ENCODE measurements around the gene EGFLAM.

EGFLAM gene

DNA sequence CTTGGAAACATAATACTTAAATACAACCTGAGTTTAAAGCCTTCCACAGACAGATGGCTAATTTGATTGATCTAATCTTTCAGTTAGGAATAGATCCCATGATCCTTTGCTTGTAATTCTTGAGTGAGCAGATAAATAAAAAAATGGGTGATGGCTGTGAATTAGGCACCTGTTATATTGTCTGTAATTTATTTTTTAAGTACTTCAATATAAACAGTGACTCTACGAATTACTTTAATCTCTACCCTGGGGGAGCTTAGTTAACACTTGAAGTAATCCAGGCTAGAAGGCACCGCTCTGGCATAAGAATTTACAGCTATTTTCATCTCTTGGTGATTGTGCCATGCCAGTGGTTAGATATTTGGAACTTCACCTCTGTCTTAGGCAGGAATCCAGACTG lies 9.0 kb downstream of the EGFLAM start:
- DNase-seq: no peak

DNA sequence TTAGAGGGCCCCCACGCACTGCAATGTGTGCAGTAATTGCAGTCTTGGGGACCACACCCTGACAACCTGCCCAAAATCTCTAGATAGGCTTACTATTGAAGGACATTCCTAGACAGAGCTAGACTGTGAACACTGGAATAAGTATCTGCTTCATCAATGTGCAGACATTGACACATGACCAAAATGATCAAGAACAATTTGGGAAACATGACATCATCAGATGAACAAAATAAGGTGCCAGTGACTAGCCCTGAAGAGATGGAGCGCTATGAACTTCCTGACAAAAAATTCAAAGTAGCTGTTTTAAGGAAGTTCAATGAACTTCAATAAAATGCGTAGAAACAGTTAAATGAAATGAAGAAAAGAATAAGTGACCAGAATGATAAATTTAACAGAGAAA lies 15.3 kb downstream of the EGFLAM start:
- no peak for DNase-seq

DNA sequence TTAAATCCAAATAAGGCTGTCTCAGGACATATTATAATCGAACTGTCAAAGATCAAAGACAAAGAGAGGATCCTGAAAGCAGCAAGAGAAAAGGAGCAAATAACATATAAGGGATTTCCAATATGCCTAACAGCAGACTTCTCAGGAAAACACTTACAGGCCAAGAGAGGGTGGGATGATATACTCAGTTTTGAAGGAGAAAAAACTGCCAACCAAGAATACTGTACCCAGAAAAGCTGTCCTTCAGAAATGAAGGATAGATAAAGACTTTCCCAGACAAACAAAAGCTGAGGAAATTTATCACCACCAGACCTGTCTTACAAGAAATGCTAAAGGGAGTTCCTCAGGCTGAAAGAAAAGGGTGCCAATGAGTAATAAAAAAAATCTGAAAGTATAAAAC lies 16.0 kb downstream of the EGFLAM start:
- DNase-seq: no peak

DNA sequence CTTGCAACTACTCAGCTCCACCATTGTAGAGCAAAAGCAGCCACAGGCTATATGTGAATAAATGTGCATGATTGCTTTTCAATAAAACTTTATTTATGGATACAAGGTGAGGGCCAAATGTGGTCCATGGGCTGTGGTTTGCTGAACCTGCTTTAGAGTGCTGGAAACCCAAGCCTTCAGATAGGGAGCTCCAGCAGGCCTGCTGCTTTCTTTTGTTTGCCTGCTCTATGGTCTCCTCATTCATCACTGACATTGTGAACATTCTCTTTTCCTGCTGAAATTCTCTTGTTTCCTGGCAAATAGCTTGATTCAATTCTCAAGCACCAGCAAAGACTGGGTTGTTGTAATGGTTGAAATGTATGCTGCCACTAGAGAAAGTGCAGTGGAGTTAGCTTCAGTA lies 26.0 kb downstream of the EGFLAM start:
- no peak for DNase-seq

DNA sequence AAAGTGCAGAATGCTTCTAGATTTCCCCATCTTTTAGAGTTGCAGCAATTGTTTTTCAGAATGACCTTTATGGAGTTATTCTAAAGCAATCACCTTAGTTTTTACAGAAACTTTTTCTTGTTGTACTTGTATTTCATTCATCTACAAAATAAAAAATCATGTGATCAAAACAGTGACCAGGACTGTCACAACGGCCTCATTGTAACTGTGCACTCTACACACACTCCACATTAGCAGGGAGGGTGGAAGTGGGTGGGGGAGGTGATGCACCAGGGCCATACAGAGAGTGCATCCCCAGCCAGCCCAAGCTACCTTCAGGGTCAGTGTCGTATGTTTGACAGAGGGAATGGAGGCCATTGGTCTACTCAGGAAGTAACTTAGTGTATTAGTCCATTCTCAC lies 26.9 kb downstream of the EGFLAM start:
- no peak for DNase-seq

DNA sequence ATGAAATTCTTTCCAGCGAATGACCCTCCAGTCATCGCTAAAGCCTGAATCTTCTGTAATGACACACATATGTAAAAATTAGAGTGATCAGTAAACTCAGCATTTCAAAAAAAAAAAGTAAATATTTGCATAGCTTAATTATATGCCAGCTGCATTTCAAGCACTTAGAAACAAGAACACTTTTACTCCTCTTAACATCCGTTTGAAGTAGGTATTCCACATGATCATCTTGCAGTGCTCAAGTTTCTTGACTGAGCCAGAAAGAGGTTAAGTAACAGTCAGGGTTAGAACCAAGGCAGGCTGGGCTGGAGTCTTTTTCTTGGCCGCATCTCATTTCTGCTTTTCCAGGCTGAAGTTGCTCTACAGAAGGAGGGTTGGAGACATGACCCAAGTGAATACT lies 27.6 kb downstream of the EGFLAM start:
- DNase-seq: no peak

DNA sequence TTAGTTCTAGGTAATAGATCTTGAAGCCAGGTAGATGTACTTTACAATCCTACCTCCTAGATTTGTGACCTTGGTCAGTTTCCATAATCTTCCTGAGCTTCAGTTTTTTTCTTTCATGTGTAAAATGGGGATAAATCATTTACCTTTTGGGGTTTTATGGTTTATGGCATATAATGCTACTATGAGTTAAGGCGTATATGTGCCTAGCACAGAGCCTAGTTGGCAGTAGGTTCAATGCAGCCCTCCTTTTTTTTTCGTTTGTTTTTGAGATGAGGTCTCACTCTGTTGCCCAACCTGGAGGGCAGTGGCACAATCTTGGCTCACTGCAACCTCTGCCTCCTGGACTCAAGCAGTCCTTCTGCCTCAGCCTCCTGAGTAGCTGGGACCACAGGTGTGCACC lies 28.8 kb downstream of the EGFLAM start:
- DNase-seq: no peak

DNA sequence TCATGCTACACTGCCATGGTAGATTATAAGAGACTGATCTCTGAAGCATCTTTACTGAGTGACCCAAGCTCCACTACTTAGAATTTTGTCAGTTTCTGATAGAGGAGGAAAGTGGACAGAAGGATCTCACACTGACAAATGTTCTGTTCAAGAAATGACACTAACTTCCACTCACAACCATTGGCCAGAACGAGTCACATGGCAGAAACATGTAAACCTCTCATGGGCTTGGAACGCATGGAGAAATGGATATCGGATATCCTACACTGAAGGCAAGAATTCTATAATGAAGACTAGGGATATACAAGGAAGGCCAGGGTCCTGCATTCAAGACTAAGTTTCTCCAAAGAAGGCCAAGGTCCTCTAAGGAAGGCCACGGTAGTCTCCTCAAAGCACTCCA lies 31.1 kb downstream of the EGFLAM start:
- no peak for DNase-seq

DNA sequence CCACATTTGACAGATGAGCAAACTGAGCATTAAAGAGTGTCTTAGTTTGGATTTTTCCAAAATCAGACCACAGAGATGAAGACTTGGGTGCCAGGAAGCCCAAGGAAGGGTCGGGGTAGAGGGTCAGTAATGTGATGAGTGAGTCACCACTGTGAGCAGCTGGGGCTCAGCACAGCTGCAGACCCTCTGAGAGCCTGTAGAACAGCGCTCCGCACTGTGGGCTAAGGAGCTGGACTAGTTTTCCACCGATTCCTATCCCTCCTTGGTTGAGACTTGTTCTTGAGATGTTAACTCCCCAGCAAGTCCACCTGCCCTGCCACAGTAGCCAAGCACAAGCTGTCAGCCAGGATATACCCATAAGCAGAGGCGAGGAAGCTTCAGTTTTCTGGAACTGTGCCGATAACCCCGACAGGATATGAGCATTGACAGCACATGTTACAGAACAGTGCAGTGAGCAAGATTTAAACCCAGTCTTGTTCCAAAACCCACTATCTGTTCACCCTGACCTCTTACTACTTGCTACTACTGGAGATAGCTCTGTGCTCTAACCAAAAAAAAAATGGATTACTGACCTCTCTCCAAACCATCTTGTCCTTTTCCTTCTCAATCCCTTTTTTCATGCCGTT lies 31.8 kb downstream of the EGFLAM start:
- DNase-seq: no peak

DNA sequence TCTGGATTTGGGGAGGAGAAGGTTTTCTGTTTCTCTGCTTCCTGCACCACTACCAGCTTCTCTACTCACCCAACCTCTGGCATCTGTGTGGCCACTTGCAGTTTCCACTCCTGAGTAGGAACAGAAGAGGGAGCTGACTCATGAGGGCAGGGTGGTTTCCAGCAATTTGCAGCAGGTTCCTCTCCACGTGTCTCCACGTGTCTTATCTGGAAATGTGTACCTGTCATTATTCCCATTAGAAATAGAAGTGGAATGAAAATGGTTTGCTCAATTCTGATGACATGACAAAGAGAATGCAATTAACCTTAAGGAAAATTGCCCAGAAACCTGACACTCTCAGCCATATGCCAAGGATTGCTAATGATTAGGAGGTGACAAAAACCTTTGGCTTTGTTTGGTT lies 33.0 kb downstream of the EGFLAM start:
- no peak for DNase-seq

DNA sequence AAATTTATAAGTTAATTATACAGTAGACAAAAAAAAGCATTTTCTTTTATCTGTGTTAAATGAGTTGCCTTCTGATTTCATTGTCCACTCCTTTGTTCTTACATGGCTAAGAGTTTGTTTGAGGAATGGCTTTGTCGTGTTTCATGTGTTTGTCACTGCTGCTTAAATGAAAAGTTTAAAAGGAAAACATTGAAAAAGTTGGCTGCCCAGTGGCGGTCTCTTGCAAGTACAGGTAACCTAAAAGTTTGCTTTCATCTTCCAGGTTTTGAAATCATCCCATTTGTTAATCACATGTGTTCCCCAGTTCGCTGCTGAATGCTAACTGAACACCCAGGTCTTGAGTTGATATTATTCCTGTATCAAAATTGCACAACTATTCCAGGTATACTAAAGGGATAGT lies 33.9 kb downstream of the EGFLAM start:
- no peak for DNase-seq

DNA sequence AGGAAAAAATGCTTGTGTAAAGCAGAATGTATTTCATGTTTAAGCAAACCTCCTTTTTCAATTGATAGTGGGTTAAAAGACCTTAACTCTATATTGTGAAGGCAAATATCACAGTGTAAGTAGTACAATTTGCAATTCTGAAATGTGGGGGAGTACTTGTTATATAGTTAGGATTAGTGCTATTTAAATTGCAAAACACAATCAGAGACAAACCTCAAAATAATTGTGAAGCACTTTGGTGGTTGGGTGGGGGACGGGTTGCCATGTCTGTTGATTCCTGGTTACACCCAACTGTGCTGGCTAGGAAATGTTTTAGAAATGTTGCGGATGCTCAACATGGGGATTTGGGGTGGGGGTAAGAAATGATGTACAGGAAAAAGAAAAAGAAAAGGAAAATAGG lies 37.4 kb downstream of the EGFLAM start:
- DNase-seq: no peak

DNA sequence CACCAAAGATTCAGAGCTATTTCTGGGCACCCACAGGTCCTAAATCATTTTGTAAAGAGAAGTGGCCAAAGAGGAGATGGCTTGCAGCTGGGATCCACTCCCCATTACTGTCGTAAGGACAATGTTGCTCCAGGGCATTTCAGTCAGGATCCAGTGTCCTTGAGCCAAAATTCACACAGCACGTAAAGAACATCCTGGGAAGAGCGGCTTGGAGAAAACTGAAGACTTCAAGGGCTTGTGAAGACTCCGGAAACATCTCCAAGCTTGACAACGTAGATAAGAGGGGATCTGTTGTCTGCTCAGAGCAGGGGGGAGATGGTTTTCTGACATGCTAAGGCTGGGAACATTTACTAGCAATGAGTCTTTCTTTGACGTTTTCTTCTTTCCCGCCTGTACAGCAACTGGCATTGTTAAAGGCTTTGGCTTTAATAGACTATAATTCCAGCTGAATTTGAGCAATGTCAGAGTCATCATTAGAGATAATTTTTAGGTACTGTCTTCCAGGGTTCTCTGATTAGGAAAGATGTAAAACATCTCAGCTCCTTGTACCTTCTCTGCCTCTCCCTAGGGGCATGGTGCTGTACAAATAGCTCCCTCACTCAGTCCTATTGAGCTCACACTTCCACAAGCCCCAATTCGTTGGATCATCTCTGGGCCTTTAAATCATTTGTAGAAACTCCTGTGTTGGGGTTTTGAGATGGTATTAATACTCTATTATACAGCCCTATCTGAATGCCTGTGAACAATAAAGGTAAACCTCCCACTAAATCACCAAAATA lies 39.7 kb downstream of the EGFLAM start:
- DNase-seq: no peak

DNA sequence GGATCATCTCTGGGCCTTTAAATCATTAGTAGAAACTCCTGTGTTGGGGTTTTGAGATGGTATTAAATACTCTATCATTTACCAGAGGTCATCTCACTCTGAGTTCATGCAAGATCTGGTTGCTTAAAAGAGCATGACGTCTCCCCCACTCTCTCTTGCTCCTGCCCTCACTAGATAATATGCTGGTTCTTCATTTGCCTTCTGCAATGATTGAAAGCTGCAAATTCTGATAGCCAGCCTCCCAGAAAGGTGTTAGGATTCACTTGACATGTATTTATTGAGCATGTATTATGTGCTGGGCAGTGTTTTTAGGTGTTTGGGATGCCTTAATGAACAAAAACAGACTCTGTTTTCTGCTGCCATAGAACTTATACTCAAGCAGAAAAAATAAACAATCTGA lies 41.2 kb downstream of the EGFLAM start:
- no peak for DNase-seq

DNA sequence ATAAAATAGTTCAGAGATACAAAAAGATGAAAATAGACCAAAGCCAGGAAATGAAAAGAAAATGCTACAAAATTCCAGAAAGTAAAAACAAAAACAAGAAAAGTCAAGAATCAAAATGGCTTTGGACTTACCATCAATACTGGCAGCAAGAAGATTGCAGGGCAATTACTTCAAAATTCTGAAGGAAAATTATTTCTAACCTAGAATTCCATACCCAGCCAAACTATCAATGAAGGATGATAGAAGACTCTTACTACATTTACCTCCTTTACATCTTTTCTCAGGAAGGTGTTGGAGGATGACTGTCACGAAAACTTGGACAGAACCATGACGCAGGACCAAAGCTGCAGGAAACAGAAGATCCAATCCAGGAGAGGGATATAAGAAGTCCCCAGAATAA lies 46.8 kb downstream of the EGFLAM start:
- DNase-seq: no peak

DNA sequence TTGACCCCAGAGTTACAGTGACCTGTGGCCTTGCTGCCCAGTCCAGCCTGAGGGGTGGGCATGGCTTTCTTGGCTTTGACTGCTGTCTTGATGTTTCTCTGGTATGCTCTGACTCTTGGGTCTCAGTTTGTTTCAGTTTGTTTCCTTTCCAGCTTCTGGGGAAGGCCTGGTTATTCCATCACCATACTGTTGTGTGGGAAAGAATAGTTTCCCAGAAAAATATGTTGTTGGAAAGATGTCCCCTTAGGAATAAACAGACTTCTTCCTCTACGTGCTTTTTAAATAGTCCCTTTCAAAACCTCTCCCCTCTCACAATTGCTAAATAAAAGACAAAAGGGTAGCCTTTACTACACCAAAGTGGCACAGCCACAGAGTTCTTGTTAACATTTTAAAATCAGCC lies 49.5 kb downstream of the EGFLAM start:
- no peak for DNase-seq

DNA sequence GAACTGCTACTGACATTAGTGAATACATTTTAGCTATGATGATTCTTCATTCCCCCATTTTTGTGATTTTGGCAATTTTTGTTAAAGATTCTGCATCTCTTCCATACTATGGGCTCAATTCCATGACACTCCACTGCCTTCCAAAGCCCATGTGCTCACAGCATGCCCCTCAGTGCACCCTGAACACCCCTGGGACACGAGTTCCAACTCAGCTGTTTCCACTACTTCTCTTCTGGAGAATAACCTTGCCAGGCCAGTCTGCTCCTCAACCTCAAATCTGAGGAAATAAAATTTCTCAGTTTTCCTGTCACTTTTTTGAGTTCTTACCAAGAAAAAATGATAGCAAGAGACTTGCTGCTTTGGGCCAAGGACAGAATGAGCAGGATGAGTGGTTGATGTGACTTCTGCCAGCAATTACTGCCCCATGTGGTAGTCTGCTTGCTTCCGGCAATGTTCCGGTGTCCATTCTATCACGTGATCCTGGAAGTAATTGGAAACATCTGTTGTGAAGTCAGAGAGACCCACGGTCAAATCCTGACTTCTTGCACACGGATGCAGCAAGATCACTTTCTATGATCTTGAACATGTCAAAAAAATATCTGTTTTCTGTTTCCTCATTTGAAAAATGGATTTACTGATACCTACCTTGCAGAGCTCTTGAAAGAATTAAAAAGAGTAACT lies 58.3 kb downstream of the EGFLAM start:
- DNase-seq: peak; percentile 45

DNA sequence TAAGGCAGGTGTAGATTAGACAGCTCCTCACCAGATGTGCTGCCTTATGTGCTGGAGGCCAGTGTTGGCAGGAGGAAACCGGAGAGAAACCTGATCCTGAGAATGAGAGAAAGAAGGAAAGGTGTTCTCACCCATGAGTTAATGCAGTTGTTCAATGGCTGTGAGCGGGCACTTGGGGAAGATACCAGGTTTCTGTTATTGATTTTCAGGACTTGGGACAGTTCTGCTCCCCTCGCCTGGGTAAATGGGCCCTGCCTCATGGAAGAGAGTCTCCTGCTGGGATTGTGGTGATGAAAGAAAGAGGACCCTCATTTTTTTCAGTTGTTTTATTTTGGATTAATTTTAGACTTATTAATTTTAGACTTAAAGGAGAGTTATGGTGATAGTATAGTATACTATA lies 59.5 kb downstream of the EGFLAM start:
- no peak for DNase-seq

DNA sequence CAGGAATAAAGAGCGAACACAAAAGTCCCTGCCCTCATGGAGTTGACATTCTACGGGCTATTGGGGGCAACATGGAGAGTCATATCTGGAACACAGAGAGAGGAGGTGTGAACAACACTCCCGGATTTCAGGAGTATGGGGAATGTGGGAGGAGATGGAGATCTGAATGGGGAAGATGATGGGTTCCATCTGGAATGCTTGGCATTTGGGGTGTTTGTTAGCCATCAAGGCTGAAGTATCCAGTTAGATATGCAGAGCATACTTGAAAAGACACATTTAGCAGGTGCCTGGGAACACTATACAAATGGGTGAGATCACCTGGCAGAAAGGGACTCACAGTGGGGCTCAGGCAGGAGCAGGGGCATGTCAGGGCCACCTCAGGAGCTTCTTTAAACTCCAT lies 61.1 kb downstream of the EGFLAM start:
- DNase-seq: no peak

DNA sequence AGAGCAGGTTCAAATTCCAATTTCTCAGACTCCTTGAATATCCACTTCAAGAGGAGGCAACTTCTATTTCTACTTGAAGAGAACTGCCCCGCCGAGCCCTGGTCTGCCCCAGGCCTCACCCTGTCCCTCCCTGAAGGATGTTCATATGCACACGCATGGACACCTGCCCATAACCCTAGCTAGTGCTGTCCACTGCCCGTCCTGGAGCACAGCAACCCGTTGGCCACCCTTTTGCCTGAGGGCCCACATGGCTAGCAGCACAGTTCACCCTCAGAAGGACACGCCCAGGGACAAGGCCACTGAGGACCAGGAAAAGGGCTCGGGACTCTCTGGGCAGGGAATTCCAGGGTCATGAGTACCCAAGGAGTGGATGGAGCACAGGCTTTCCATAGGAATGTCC lies 63.6 kb downstream of the EGFLAM start:
- DNase-seq: no peak

DNA sequence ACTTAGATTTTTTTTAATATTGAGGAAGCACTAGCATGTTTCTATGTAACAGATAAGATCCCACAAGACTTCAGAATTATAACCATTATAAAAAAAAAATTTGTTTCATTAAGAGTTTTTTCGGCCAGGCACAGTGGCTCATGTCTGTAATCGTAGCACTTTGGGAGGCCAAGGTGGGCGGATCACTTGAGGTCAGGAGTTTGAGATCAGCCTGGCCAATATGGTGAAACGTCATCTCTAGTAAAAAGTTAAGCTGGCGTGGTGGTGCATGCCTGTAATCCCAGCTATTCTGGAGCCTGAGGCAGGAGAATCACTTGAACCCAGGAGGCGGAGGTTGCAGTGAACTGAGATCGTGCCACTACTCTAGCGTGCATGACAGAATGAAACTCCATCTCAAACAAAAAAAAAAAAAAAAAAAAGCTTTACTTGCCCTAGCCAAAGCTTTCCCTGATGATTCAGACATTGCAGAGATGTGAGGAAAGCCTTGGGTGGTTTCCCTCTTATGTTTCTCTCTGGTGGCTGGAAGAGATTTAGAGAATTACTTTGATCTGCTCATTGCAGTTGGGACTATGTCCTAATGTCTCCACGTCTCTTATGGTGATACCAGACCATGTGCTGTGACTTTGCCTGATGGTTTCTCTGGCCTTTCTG lies 65.4 kb downstream of the EGFLAM start:
- DNase-seq: no peak

DNA sequence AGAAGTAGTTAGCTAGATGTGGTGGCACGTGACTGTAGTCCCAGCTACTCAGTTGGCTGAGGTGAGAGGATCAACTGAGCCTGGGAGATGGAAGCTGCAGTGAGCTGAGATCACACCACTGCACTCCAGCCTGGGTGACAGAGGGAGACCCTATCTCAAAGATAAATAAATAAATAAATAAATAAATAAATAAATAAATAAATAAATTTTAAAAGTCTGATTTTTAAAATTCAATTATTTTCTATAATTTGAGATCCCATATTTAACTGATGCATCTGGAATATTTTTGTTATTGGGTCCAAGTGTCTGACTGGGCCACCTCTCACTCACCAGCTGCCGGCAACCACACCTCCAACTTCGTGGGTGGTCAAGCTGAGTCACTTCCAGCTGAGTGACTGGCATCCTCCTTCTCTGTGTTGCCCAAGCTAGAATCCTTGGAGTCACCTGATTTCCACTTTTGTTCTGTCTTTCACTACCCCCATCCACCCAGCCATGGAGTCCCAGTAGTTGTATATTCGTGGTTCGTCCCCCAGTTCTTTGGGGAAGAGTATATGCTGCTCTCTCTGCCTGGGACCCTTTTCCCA lies 70.9 kb downstream of the EGFLAM start:
- no peak for DNase-seq

DNA sequence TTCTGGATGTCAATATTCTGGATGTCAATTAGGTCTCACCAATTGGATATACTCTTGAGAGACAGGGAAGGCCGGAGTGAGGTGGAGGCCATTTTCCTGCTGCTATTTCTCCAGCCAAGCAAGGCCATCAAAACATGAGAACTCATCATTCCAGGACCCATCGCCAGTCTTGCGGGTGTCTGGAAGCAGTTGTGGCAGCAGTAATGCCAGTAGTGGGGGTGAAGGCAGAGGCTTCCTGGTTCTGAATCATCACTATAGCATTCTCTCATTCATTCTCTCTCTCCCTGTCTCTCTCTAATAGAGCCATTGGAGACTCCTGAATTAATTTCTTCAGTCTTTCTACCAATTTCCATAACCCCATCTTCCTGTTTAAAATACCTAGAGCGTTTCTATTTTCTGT lies 71.8 kb downstream of the EGFLAM start:
- no peak for DNase-seq

DNA sequence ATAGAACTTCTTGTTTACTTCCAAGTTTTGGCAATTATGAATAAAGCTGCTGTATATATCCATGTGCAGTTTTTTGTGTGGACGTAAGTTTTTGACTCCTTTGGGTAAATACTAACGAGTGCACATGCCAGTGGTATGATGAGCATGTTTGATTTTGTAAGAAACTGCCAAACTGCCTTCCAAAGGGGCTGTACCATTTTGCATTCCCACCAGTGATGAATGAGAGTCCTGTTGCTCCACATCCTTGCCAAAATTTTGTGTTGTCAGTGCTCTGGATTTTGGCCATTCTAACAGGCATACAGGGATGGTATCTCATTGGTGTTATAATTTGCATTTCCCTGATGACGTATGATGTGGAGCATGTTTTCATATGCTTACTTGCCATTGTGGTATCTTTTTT lies 73.5 kb downstream of the EGFLAM start:
- DNase-seq: no peak

All from eye (tissue), 1 donor.